ENCODE results near the gene NOP56.

The NOP56 gene

GRCh38 chr20:2652724-2653555 is 508 bp downstream of the NOP56 start:
- H3K27me3 ChIP-seq (ENCODE audit: control insufficient read depth in 1 of 2, insufficient read depth in 2 of 2, low read length in 2 of 2) = no peaks in the 10 kb centered on the region
- H3K4me1 ChIP-seq (ENCODE audit: insufficient read depth, low read length) = peaks cover 23% of the 10 kb centered on the region
- H3K9me3 ChIP-seq (ENCODE audit: low read length) = no peaks in the 10 kb centered on the region
- peaks cover 41% of the 10 kb centered on the region for H3K36me3 ChIP-seq (ENCODE audit: insufficient read depth, low read length)
- peak overlapping the region; percentile 98 for H3K27ac ChIP-seq (ENCODE audit: low read depth, low read length)
- H3K9ac ChIP-seq (ENCODE audit: low read length) = peak overlapping the region; percentile 88
- peak overlapping the region; percentile 79 to 89 for H3K4me3 ChIP-seq (ENCODE audit: low read depth in 1 of 2, low read length in 2 of 2)

- Histone ChIP-seq H3K4me1 (ENCODE audit: insufficient read depth, low read length) (peaks cover 23% of the 10 kb centered on the region), H3K27ac (ENCODE audit: low read depth, low read length) (no peak overlapping the region), H3K36me3 (ENCODE audit: insufficient read depth, low read length) (peaks cover 49% of the 10 kb centered on the region), H3K9me3 (ENCODE audit: low read length) (no peaks in the 10 kb centered on the region), H3K4me3 (ENCODE audit: low read depth in 1 of 2, low read length in 2 of 2) (peak overlapping the region; percentile 79 to 89), H3K9ac (ENCODE audit: low read length) (peak overlapping the region; percentile 88), H3K27me3 (ENCODE audit: control insufficient read depth in 1 of 2, insufficient read depth in 2 of 2, low read length in 2 of 2) (no peaks in the 10 kb centered on the region)
These were observed 1.3 kb downstream of the NOP56 start for GRCh38 chr20:2653556-2654383.

GRCh38 chr20:2654384-2654822 is 2.0 kb downstream of the NOP56 start:
- no peak overlapping the region for H3K27ac ChIP-seq (ENCODE audit: low read depth, low read length)
- peaks cover 55% of the 10 kb centered on the region for H3K36me3 ChIP-seq (ENCODE audit: insufficient read depth, low read length)
- H3K9me3 ChIP-seq (ENCODE audit: low read length) = no peaks in the 10 kb centered on the region
- no peaks in the 10 kb centered on the region for H3K27me3 ChIP-seq (ENCODE audit: control insufficient read depth in 1 of 2, insufficient read depth in 2 of 2, low read length in 2 of 2)
- peaks cover 23% of the 10 kb centered on the region for H3K4me1 ChIP-seq (ENCODE audit: insufficient read depth, low read length)
- peak overlapping the region in 1 of 2 donors; percentile 79 for H3K4me3 ChIP-seq (ENCODE audit: low read depth in 1 of 2, low read length in 2 of 2)
- peak overlapping the region; percentile 17 for H3K9ac ChIP-seq (ENCODE audit: low read length)

GRCh38 chr20:2654831-2655230 is 2.4 kb downstream of the NOP56 start:
- H3K27ac ChIP-seq (ENCODE audit: low read depth, low read length) = no peak overlapping the region
- H3K9me3 ChIP-seq (ENCODE audit: low read length) = no peaks in the 10 kb centered on the region
- H3K9ac ChIP-seq (ENCODE audit: low read length) = no peak overlapping the region
- H3K27me3 ChIP-seq (ENCODE audit: control insufficient read depth in 1 of 2, insufficient read depth in 2 of 2, low read length in 2 of 2) = no peaks in the 10 kb centered on the region
- H3K36me3 ChIP-seq (ENCODE audit: insufficient read depth, low read length) = peaks cover 60% of the 10 kb centered on the region
- H3K4me3 ChIP-seq (ENCODE audit: low read depth in 1 of 2, low read length in 2 of 2) = no peak overlapping the region
- peaks cover 23% of the 10 kb centered on the region for H3K4me1 ChIP-seq (ENCODE audit: insufficient read depth, low read length)

- Histone ChIP-seq H3K9ac (ENCODE audit: low read length) (no peak overlapping the region), H3K9me3 (ENCODE audit: low read length) (no peaks in the 10 kb centered on the region), H3K36me3 (ENCODE audit: insufficient read depth, low read length) (peaks cover 67% of the 10 kb centered on the region), H3K4me1 (ENCODE audit: insufficient read depth, low read length) (peaks cover 23% of the 10 kb centered on the region), H3K27ac (ENCODE audit: low read depth, low read length) (no peak overlapping the region), H3K27me3 (ENCODE audit: control insufficient read depth in 1 of 2, insufficient read depth in 2 of 2, low read length in 2 of 2) (no peaks in the 10 kb centered on the region), H3K4me3 (ENCODE audit: low read depth in 1 of 2, low read length in 2 of 2) (no peak overlapping the region)
These were observed 3.1 kb downstream of the NOP56 start for GRCh38 chr20:2655331-2656116.

GRCh38 chr20:2656471-2657117 is 4.2 kb downstream of the NOP56 start:
- Histone ChIP-seq H3K4me3 (ENCODE audit: low read depth in 1 of 2, low read length in 2 of 2) (no peak overlapping the region), H3K27ac (ENCODE audit: low read depth, low read length) (no peak overlapping the region), H3K9me3 (ENCODE audit: low read length) (no peaks in the 10 kb centered on the region), H3K9ac (ENCODE audit: low read length) (no peak overlapping the region), H3K36me3 (ENCODE audit: insufficient read depth, low read length) (peaks cover 76% of the 10 kb centered on the region), H3K4me1 (ENCODE audit: insufficient read depth, low read length) (peaks cover 17% of the 10 kb centered on the region), H3K27me3 (ENCODE audit: control insufficient read depth in 1 of 2, insufficient read depth in 2 of 2, low read length in 2 of 2) (no peaks in the 10 kb centered on the region)

- no peaks in the 10 kb centered on the region for H3K9me3 ChIP-seq (ENCODE audit: low read length)
- H3K27me3 ChIP-seq (ENCODE audit: control insufficient read depth in 1 of 2, insufficient read depth in 2 of 2, low read length in 2 of 2) = no peaks in the 10 kb centered on the region
- peaks cover 83% of the 10 kb centered on the region for H3K36me3 ChIP-seq (ENCODE audit: insufficient read depth, low read length)
- H3K4me1 ChIP-seq (ENCODE audit: insufficient read depth, low read length) = peaks cover 17% of the 10 kb centered on the region
- no peak overlapping the region for H3K27ac ChIP-seq (ENCODE audit: low read depth, low read length)
- no peak overlapping the region for H3K9ac ChIP-seq (ENCODE audit: low read length)
- no peak overlapping the region for H3K4me3 ChIP-seq (ENCODE audit: low read depth in 1 of 2, low read length in 2 of 2)
These were observed 4.8 kb downstream of the NOP56 start for GRCh38 chr20:2657241-2657640.

GRCh38 chr20:2657674-2658073 is 5.2 kb downstream of the NOP56 start:
- H3K4me1 ChIP-seq (ENCODE audit: insufficient read depth, low read length) = peaks cover 17% of the 10 kb centered on the region
- no peak overlapping the region for H3K4me3 ChIP-seq (ENCODE audit: low read depth in 1 of 2, low read length in 2 of 2)
- no peaks in the 10 kb centered on the region for H3K27me3 ChIP-seq (ENCODE audit: control insufficient read depth in 1 of 2, insufficient read depth in 2 of 2, low read length in 2 of 2)
- H3K27ac ChIP-seq (ENCODE audit: low read depth, low read length) = no peak overlapping the region
- no peaks in the 10 kb centered on the region for H3K9me3 ChIP-seq (ENCODE audit: low read length)
- H3K36me3 ChIP-seq (ENCODE audit: insufficient read depth, low read length) = peaks cover 85% of the 10 kb centered on the region
- H3K9ac ChIP-seq (ENCODE audit: low read length) = no peak overlapping the region

- no peaks in the 10 kb centered on the region for H3K27me3 ChIP-seq (ENCODE audit: control insufficient read depth in 1 of 2, insufficient read depth in 2 of 2, low read length in 2 of 2)
- H3K27ac ChIP-seq (ENCODE audit: low read depth, low read length) = no peak overlapping the region
- no peak overlapping the region for H3K4me3 ChIP-seq (ENCODE audit: low read depth in 1 of 2, low read length in 2 of 2)
- no peak overlapping the region for H3K9ac ChIP-seq (ENCODE audit: low read length)
- no peaks in the 10 kb centered on the region for H3K9me3 ChIP-seq (ENCODE audit: low read length)
- H3K36me3 ChIP-seq (ENCODE audit: insufficient read depth, low read length) = peaks cover 85% of the 10 kb centered on the region
- H3K4me1 ChIP-seq (ENCODE audit: insufficient read depth, low read length) = peaks cover 19% of the 10 kb centered on the region
These were observed 6.3 kb downstream of the NOP56 start for GRCh38 chr20:2658414-2659354.

- Histone ChIP-seq H3K9ac (ENCODE audit: low read length) (no peak overlapping the region), H3K27me3 (ENCODE audit: control insufficient read depth in 1 of 2, insufficient read depth in 2 of 2, low read length in 2 of 2) (no peaks in the 10 kb centered on the region), H3K4me1 (ENCODE audit: insufficient read depth, low read length) (peaks cover 12% of the 10 kb centered on the region), H3K27ac (ENCODE audit: low read depth, low read length) (no peak overlapping the region), H3K4me3 (ENCODE audit: low read depth in 1 of 2, low read length in 2 of 2) (no peak overlapping the region), H3K36me3 (ENCODE audit: insufficient read depth, low read length) (peaks cover 79% of the 10 kb centered on the region), H3K9me3 (ENCODE audit: low read length) (no peaks in the 10 kb centered on the region)
These were observed 7.1 kb downstream of the NOP56 start for GRCh38 chr20:2659547-2659946.
